ENCODE measurements around the gene ZNF385B.

- no peak for TF ChIP-seq CTCF (IDR thresholded peaks at IDR 0.05 in 4 of 5, conservative IDR thresholded peaks at IDR 0.05 in 1 of 5)
- TF ChIP-seq POLR2A (IDR thresholded peaks at IDR 0.05) = no peak
Measured at GRCh38 chr2:179768765-179769164, 92.6 kb downstream of the ZNF385B start.
